Measurements from ENCODE around the gene GPAM.

GPAM gene, protein sequence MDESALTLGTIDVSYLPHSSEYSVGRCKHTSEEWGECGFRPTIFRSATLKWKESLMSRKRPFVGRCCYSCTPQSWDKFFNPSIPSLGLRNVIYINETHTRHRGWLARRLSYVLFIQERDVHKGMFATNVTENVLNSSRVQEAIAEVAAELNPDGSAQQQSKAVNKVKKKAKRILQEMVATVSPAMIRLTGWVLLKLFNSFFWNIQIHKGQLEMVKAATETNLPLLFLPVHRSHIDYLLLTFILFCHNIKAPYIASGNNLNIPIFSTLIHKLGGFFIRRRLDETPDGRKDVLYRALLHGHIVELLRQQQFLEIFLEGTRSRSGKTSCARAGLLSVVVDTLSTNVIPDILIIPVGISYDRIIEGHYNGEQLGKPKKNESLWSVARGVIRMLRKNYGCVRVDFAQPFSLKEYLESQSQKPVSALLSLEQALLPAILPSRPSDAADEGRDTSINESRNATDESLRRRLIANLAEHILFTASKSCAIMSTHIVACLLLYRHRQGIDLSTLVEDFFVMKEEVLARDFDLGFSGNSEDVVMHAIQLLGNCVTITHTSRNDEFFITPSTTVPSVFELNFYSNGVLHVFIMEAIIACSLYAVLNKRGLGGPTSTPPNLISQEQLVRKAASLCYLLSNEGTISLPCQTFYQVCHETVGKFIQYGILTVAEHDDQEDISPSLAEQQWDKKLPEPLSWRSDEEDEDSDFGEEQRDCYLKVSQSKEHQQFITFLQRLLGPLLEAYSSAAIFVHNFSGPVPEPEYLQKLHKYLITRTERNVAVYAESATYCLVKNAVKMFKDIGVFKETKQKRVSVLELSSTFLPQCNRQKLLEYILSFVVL

DNA sequence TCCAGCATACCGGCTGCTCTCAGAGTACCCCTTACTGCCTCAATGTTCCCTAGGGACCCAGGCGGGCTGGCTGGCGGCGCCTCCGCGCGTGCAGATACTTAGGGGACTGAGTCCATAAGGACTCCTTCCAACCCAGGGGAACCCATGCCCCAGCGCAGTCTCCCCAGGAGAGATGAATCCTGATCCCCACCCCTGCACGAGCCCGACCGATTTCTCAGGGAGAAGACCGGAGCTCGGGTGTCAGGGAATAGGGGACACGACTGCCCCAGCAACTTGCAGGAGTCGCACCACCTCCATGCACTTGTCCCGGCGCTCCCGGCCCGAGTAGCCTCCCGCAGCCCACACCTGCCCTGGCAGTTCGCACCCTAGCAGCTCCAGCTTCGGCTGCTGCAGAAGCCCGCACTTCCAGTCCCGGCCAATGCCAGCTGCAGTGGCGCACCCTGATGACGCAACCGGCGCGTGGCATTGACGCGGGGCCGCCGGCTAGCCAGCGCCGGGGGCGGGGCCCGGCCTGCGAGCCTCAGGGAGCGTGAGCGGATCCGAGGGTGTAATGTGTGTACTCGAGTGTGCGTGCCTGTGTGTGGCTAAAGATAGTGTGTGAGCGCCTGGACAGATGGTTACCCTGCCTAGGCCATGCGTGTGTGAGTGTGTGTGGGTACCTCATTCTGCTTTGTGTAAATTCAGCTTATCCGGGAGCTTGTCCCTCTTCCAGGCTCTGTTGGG lies at the start of gene GPAM:
GPAM (minus strand) TSS at position 437 of the 723 bp plus-strand sequence. CDS start 1,981 bp downstream, outside the sequence.
- H3K9me3 ChIP-seq = no peaks in the 10 kb centered on the region
- H3K4me1 ChIP-seq = peaks cover 0 to 27% (median 10%) of the 10 kb centered on the region in 4 donors
- intact Hi-C loops (cut with DNase I; ENCODE audit: low total_unique reads) = loop anchor here (5.0 kb wide), 1 partner anchor 129 kb away; no protein-coding TSS in a partner anchor
- H3K27me3 ChIP-seq = no peaks in the 10 kb centered on the region
- peak; percentile 93 to 97 for DNase-seq
- peak within 1 kb of the TSS; percentile 79 for H3K27ac ChIP-seq
- peak within 1 kb of the TSS; percentile 89 to 93 for H3K4me3 ChIP-seq
- TF ChIP-seq CTCF (IDR thresholded peaks at IDR 0.05) = peak in 1 of 2 experiments; percentile 32
- H3K36me3 ChIP-seq = peaks cover 6 to 19% (median 13%) of the 10 kb centered on the region in 3 donors

GRCh38 chr10:112232670-112233069 lies 49.1 kb upstream of the GPAM start:
- no peak for TF ChIP-seq CTCF (IDR thresholded peaks at IDR 0.05)
- no peak for DNase-seq
- intact Hi-C loops (cut with DNase I; ENCODE audit: low total_unique reads) = no loop called here

GRCh38 chr10:112231602-112232400 lies 48.2 kb upstream of the GPAM start:
- H3K36me3 ChIP-seq = no peaks in the 10 kb centered on the region
- no peaks in the 10 kb centered on the region for H3K9me3 ChIP-seq
- TF ChIP-seq CTCF (IDR thresholded peaks at IDR 0.05) = no peak
- H3K27me3 ChIP-seq = no peaks in the 10 kb centered on the region
- H3K4me1 ChIP-seq = no peaks in the 10 kb centered on the region
- intact Hi-C loops (cut with DNase I; ENCODE audit: low total_unique reads) = no loop called here
- DNase-seq = no peak
- H3K27ac ChIP-seq = no peak overlapping the region
- H3K4me3 ChIP-seq = no peak overlapping the region

More at GRCh38 chr10:112232670-112233069, 49.1 kb upstream of the GPAM start:
- Histone ChIP-seq H3K27ac (no peak overlapping the region), H3K27me3 (no peaks in the 10 kb centered on the region), H3K4me3 (no peak overlapping the region), H3K9me3 (no peaks in the 10 kb centered on the region), H3K36me3 (no peaks in the 10 kb centered on the region), H3K4me1 (no peaks in the 10 kb centered on the region)

DNA sequence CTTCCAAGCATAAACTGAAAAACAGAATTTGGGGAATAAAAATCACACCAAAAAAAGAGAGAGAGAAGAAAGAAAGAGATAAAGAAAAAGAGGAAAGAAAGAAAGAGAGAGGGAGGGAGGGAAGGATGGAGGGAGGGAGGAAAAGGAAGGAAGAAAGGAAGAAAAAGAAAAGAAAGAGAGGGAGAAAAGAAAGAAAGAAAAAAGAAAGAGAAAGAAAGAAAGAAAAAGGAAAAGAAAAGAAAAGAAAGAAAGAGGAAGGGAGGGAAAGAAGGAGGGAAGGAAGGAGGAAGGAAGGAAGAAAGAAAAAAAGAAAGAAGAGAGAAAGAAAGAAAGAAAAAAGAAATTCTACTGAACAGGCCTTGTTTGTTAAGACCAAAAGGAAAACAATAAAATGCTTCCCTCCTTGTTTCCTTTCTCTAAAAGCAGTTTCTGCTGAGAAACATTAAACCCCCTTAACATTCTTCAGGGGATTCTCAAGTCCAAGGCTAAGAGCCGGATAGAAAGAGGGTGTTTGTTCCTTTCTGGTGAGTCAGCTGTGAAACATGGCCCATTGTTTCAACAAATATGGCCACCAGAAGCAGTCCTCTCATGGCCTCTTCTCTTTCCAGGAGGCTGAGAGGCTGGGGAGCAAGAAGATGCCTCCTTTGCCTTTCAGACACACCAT lies 46.9 kb upstream of the GPAM start:
- H3K36me3 ChIP-seq = no peaks in the 10 kb centered on the region
- H3K27ac ChIP-seq = no peak overlapping the region
- intact Hi-C loops (cut with DNase I; ENCODE audit: low total_unique reads) = no loop called here
- no peak overlapping the region for H3K4me3 ChIP-seq
- no peaks in the 10 kb centered on the region for H3K4me1 ChIP-seq
- no peak for DNase-seq
- no peak for TF ChIP-seq CTCF (IDR thresholded peaks at IDR 0.05)
- H3K9me3 ChIP-seq = no peaks in the 10 kb centered on the region
- no peaks in the 10 kb centered on the region for H3K27me3 ChIP-seq
